ENCODE results near the gene EIF2AK3.

EIF2AK3 gene

DNA sequence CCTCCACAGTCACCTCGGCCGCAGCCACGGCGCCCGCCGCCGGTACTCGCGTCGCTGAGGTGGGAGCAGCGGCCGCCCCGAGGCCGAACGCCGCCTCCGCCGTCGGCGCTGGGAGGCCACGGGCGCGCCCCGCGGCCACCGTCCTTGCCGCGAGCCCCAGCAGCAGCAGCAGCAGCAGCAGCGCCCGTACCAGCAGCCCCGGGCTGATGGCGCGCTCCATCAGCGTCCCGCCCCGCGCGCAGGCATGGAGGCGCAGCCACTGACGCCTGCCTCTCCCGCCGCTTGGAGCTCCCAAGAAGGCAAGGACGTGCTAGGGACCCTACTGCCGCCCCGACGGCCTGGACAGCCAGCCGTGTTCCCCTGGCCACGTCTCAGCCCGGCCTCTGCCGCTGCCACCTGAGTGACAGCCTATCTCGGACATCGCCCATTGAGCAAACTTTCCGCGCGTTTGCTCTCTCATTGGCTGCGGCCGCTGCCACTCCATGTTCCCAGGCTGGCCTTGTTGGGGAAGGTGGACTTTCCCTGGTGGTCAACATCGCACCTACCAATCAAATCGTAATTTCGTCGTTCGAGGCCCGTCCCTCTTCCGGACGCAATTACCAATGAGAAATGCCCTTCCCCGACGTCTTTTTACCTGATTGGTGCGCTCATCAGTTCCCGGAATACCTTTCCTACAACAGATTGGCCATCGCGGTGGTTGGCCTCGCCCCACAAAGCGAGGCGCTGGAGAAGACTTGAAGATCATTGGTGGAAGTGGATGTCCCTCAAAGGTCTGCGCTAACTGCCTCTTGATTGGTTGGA lies at the start of gene EIF2AK3 (continued):
- TF ChIP-seq, protein P1, sequence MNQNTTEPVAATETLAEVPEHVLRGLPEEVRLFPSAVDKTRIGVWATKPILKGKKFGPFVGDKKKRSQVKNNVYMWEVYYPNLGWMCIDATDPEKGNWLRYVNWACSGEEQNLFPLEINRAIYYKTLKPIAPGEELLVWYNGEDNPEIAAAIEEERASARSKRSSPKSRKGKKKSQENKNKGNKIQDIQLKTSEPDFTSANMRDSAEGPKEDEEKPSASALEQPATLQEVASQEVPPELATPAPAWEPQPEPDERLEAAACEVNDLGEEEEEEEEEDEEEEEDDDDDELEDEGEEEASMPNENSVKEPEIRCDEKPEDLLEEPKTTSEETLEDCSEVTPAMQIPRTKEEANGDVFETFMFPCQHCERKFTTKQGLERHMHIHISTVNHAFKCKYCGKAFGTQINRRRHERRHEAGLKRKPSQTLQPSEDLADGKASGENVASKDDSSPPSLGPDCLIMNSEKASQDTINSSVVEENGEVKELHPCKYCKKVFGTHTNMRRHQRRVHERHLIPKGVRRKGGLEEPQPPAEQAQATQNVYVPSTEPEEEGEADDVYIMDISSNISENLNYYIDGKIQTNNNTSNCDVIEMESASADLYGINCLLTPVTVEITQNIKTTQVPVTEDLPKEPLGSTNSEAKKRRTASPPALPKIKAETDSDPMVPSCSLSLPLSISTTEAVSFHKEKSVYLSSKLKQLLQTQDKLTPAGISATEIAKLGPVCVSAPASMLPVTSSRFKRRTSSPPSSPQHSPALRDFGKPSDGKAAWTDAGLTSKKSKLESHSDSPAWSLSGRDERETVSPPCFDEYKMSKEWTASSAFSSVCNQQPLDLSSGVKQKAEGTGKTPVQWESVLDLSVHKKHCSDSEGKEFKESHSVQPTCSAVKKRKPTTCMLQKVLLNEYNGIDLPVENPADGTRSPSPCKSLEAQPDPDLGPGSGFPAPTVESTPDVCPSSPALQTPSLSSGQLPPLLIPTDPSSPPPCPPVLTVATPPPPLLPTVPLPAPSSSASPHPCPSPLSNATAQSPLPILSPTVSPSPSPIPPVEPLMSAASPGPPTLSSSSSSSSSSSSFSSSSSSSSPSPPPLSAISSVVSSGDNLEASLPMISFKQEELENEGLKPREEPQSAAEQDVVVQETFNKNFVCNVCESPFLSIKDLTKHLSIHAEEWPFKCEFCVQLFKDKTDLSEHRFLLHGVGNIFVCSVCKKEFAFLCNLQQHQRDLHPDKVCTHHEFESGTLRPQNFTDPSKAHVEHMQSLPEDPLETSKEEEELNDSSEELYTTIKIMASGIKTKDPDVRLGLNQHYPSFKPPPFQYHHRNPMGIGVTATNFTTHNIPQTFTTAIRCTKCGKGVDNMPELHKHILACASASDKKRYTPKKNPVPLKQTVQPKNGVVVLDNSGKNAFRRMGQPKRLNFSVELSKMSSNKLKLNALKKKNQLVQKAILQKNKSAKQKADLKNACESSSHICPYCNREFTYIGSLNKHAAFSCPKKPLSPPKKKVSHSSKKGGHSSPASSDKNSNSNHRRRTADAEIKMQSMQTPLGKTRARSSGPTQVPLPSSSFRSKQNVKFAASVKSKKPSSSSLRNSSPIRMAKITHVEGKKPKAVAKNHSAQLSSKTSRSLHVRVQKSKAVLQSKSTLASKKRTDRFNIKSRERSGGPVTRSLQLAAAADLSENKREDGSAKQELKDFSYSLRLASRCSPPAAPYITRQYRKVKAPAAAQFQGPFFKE (tag by site-specific recombination; IDR thresholded peaks at IDR 0.05; ENCODE audit: borderline replicate concordance): no peak
- TF ChIP-seq ZNF768 (tag by site-specific recombination; IDR thresholded peaks at IDR 0.05) (no peak), FEZF1 (tag by site-specific recombination; IDR thresholded peaks at IDR 0.05) (no peak), ZNF248 (tag by site-specific recombination; IDR thresholded peaks at IDR 0.05) (no peak), ZNF335 (tag by site-specific recombination; conservative IDR thresholded peaks at IDR 0.05) (peak; percentile 74), ZNF610 (tag by site-specific recombination; IDR thresholded peaks at IDR 0.05; ENCODE audit: borderline replicate concordance) (no peak), ZNF133 (tag by site-specific recombination; IDR thresholded peaks at IDR 0.05) (no peak), GLI4 (tag by site-specific recombination; IDR thresholded peaks at IDR 0.05) (no peak), MEIS1 (CRISPR knock-in tag; IDR thresholded peaks at IDR 0.05; ENCODE audit: borderline replicate concordance) (no peak), ZNF654 (tag by site-specific recombination; IDR thresholded peaks at IDR 0.05; ENCODE audit: low read depth) (no peak), ZNF549 (tag by site-specific recombination; IDR thresholded peaks at IDR 0.05) (no peak), ZNF391 (tag by site-specific recombination; IDR thresholded peaks at IDR 0.05; ENCODE audit: borderline replicate concordance, low read depth) (no peak), ZNF16 (tag by site-specific recombination; IDR thresholded peaks at IDR 0.05; ENCODE audit: low read depth) (no peak)
- TF ChIP-seq, protein P2, sequence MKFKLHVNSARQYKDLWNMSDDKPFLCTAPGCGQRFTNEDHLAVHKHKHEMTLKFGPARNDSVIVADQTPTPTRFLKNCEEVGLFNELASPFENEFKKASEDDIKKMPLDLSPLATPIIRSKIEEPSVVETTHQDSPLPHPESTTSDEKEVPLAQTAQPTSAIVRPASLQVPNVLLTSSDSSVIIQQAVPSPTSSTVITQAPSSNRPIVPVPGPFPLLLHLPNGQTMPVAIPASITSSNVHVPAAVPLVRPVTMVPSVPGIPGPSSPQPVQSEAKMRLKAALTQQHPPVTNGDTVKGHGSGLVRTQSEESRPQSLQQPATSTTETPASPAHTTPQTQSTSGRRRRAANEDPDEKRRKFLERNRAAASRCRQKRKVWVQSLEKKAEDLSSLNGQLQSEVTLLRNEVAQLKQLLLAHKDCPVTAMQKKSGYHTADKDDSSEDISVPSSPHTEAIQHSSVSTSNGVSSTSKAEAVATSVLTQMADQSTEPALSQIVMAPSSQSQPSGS (tag by site-specific recombination; IDR thresholded peaks at IDR 0.05; ENCODE audit: low read depth): no peak
- TF ChIP-seq, protein P3, sequence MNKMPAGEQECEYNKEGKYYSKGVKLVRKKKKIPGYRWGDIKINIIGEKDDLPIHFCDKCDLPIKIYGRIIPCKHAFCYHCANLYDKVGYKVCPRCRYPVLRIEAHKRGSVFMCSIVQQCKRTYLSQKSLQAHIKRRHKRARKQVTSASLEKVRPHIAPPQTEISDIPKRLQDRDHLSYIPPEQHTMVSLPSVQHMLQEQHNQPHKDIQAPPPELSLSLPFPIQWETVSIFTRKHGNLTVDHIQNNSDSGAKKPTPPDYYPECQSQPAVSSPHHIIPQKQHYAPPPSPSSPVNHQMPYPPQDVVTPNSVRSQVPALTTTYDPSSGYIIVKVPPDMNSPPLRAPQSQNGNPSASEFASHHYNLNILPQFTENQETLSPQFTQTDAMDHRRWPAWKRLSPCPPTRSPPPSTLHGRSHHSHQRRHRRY (tag by site-specific recombination; IDR thresholded peaks at IDR 0.05): no peak
- TF ChIP-seq, protein P4, sequence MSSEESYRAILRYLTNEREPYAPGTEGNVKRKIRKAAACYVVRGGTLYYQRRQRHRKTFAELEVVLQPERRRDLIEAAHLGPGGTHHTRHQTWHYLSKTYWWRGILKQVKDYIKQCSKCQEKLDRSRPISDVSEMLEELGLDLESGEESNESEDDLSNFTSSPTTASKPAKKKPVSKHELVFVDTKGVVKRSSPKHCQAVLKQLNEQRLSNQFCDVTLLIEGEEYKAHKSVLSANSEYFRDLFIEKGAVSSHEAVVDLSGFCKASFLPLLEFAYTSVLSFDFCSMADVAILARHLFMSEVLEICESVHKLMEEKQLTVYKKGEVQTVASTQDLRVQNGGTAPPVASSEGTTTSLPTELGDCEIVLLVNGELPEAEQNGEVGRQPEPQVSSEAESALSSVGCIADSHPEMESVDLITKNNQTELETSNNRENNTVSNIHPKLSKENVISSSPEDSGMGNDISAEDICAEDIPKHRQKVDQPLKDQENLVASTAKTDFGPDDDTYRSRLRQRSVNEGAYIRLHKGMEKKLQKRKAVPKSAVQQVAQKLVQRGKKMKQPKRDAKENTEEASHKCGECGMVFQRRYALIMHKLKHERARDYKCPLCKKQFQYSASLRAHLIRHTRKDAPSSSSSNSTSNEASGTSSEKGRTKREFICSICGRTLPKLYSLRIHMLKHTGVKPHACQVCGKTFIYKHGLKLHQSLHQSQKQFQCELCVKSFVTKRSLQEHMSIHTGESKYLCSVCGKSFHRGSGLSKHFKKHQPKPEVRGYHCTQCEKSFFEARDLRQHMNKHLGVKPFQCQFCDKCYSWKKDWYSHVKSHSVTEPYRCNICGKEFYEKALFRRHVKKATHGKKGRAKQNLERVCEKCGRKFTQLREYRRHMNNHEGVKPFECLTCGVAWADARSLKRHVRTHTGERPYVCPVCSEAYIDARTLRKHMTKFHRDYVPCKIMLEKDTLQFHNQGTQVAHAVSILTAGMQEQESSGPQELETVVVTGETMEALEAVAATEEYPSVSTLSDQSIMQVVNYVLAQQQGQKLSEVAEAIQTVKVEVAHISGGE (tag by site-specific recombination; conservative IDR thresholded peaks at IDR 0.05; ENCODE audit: low read depth): no peak
- TF ChIP-seq, protein P5, sequence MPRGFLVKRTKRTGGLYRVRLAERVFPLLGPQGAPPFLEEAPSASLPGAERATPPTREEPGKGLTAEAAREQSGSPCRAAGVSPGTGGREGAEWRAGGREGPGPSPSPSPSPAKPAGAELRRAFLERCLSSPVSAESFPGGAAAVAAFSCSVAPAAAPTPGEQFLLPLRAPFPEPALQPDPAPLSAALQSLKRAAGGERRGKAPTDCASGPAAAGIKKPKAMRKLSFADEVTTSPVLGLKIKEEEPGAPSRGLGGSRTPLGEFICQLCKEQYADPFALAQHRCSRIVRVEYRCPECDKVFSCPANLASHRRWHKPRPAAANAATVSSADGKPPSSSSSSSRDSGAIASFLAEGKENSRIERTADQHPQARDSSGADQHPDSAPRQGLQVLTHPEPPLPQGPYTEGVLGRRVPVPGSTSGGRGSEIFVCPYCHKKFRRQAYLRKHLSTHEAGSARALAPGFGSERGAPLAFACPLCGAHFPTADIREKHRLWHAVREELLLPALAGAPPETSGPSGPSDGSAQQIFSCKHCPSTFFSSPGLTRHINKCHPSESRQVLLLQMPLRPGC (tag by site-specific recombination; IDR thresholded peaks at IDR 0.05): no peak
- TF ChIP-seq, protein P6, sequence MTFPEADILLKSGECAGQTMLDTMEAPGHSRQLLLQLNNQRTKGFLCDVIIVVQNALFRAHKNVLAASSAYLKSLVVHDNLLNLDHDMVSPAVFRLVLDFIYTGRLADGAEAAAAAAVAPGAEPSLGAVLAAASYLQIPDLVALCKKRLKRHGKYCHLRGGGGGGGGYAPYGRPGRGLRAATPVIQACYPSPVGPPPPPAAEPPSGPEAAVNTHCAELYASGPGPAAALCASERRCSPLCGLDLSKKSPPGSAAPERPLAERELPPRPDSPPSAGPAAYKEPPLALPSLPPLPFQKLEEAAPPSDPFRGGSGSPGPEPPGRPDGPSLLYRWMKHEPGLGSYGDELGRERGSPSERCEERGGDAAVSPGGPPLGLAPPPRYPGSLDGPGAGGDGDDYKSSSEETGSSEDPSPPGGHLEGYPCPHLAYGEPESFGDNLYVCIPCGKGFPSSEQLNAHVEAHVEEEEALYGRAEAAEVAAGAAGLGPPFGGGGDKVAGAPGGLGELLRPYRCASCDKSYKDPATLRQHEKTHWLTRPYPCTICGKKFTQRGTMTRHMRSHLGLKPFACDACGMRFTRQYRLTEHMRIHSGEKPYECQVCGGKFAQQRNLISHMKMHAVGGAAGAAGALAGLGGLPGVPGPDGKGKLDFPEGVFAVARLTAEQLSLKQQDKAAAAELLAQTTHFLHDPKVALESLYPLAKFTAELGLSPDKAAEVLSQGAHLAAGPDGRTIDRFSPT (tag by site-specific recombination; IDR thresholded peaks at IDR 0.05): no peak
- TF ChIP-seq, protein P7, sequence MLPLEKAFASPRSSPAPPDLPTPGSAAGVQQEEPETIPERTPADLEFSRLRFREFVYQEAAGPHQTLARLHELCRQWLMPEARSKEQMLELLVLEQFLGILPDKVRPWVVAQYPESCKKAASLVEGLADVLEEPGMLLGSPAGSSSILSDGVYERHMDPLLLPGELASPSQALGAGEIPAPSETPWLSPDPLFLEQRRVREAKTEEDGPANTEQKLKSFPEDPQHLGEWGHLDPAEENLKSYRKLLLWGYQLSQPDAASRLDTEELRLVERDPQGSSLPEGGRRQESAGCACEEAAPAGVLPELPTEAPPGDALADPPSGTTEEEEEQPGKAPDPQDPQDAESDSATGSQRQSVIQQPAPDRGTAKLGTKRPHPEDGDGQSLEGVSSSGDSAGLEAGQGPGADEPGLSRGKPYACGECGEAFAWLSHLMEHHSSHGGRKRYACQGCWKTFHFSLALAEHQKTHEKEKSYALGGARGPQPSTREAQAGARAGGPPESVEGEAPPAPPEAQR (tag by site-specific recombination; IDR thresholded peaks at IDR 0.05): no peak
